ENCODE measurements around the gene NUMBL.

NUMBL gene

GRCh38 chr19:40716031-40716481 lies 25.6 kb upstream of the NUMBL start:
- no peak for DNase-seq

GRCh38 chr19:40714441-40715299 lies 24.2 kb upstream of the NUMBL start:
- peak; percentile 79 for DNase-seq

- DNase-seq, result no peak
Measured at GRCh38 chr19:40713939-40714338, 23.5 kb upstream of the NUMBL start.

- DNase-seq, result no peak
Measured at GRCh38 chr19:40709817-40710216, 19.4 kb upstream of the NUMBL start.

GRCh38 chr19:40707615-40708014 lies 17.2 kb upstream of the NUMBL start:
- no peak for DNase-seq

- no peak for DNase-seq
Measured at GRCh38 chr19:40705950-40706619, 15.6 kb upstream of the NUMBL start.

GRCh38 chr19:40705362-40705651 lies 14.9 kb upstream of the NUMBL start:
- DNase-seq, result no peak

- no peak for DNase-seq
Measured at GRCh38 chr19:40704491-40705361, 14.3 kb upstream of the NUMBL start.

- no peak for DNase-seq
Measured at GRCh38 chr19:40703029-40703755, 12.7 kb upstream of the NUMBL start.

- no peak for DNase-seq
Measured at GRCh38 chr19:40702337-40703012, 12.0 kb upstream of the NUMBL start.

GRCh38 chr19:40701758-40702157 lies 11.3 kb upstream of the NUMBL start:
- DNase-seq, result no peak

GRCh38 chr19:40700083-40700482 lies 9.6 kb upstream of the NUMBL start:
- DNase-seq, result no peak

- no peak for DNase-seq
Measured at GRCh38 chr19:40697007-40697406, 6.6 kb upstream of the NUMBL start.

- DNase-seq, result no peak
Measured at GRCh38 chr19:40695881-40696280, 5.4 kb upstream of the NUMBL start.

GRCh38 chr19:40693896-40694295 lies 3.4 kb upstream of the NUMBL start:
- no peak for DNase-seq

GRCh38 chr19:40693150-40693788 lies 2.8 kb upstream of the NUMBL start:
- no peak for DNase-seq

- no peak for DNase-seq
Measured at GRCh38 chr19:40692212-40692551, 1.7 kb upstream of the NUMBL start.

GRCh38 chr19:40691421-40692211 lies 1.2 kb upstream of the NUMBL start:
- no peak for DNase-seq

- DNase-seq, result peak; percentile 71
Measured at GRCh38 chr19:40690693-40691420, 406 bp upstream of the NUMBL start.

GRCh38 chr19:40689339-40690049 lies 957 bp downstream of the NUMBL start:
- DNase-seq, result no peak
